Coronary artery (tissue), 2 donors: ENCODE results near the gene SNX4.

ENCODE experiments used
- DNase-seq: peaks from one replicate; pipeline ENCODE4 v3.0.0-alpha.2; 2017; ENCODE audit warnings: low spot score
- H3K27ac ChIP-seq, 2 donors: fragments of 200-600 bp; sonication (generic); one replicate each; pipeline ENCODE4 v1.5.1; 2016 to 2019
- H3K4me3 ChIP-seq: fragments of 200-600 bp; sonication (generic); 2 replicates; pipeline ENCODE4 v1.5.1; 2016; ENCODE audit warnings: mild to moderate bottlenecking, moderate library complexity
- CTCF ChIP-seq: fragments of 200-600 bp; sonication (generic); IDR thresholded peaks from one replicate; pipeline ENCODE4 v1.5.1; 2019; ENCODE audit warnings: antibody characterized with exemption

Gene SNX4

GRCh38 chr3:125431912-125432790 is 87.9 kb downstream of the SNX4 start:
- H3K4me3 ChIP-seq, result no peak overlapping the region
- no peak overlapping the region for H3K27ac ChIP-seq
- no peak for DNase-seq
- TF ChIP-seq CTCF, result no peak

- H3K4me3 ChIP-seq, result no peak overlapping the region
- no peak for DNase-seq
- no peak overlapping the region for H3K27ac ChIP-seq
- no peak for TF ChIP-seq CTCF
These were observed 88.6 kb downstream of the SNX4 start for GRCh38 chr3:125431391-125431790.

DNA sequence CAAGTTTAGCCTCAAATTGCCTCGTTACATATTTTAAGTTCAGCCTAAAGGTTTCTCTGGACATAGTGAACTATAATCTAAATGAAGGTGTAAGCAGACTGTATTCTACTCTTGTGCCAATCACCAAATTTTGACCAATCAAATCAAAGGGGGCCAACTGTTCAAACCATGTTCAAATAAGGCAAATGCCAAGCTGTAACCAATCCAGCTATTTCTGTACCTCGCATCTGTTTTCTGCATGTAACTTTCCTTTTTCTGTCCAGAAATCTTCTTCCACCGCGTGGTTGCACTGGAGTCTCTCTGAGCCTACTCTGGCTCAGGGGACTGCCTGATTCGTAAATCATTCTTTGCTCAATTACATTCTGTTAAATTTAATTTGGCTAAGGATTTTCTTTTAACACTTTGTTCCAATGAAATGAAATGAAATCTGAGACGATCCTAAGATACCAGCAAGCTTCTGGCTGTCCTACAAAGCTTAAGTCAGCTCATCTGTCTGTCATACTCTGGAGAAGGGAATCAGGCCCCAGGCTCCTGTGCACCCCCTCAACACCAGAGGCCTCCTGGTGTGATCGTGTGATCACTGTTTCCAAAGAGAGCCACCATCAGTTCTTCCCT is 91.7 kb downstream of the SNX4 start:
- Histone ChIP-seq H3K4me3 (no peak overlapping the region), H3K27ac (no peak overlapping the region)
- TF ChIP-seq CTCF, result no peak
- DNase-seq, result no peak

GRCh38 chr3:125418306-125418705 is 101.7 kb downstream of the SNX4 start:
- H3K4me3 ChIP-seq, result no peak overlapping the region
- TF ChIP-seq CTCF, result no peak
- DNase-seq, result no peak
- no peak overlapping the region for H3K27ac ChIP-seq

- no peak for DNase-seq
- H3K4me3 ChIP-seq, result no peak overlapping the region
- TF ChIP-seq CTCF, result no peak
- H3K27ac ChIP-seq, result no peak overlapping the region
These were observed 103.8 kb downstream of the SNX4 start for GRCh38 chr3:125416235-125416634.

- Histone ChIP-seq H3K27ac (no peak overlapping the region), H3K4me3 (no peak overlapping the region)
- TF ChIP-seq CTCF, result no peak
- no peak for DNase-seq
These were observed 105.3 kb downstream of the SNX4 start for GRCh38 chr3:125414669-125415068.

- no peak overlapping the region for H3K27ac ChIP-seq
- TF ChIP-seq CTCF, result no peak
- no peak overlapping the region for H3K4me3 ChIP-seq
- no peak for DNase-seq
These were observed 109.1 kb downstream of the SNX4 start for GRCh38 chr3:125410922-125411321.
